Esophagus muscularis mucosa (tissue), 4 donors: ENCODE data around the gene NCAPH2. TPM values are rescaled to one million over a fixed set of nuclear protein-coding genes. Genes with fewer than 3 reads are reported as not detected.

ENCODE experiments used
- DNase-seq: peaks from one replicate; pipeline ENCODE4 v3.0.0-alpha.2; 2017; ENCODE audit errors: extremely low spot score
- H3K27ac ChIP-seq, 4 donors: fragments of 200-600 bp; sonication (generic); replicated peaks in 1 of 4; 1 replicate in 3 of 4; 2 replicates in 1 of 4; pipeline ENCODE4 v1.5.1; 2016 to 2019; ENCODE audit warnings: mild to moderate bottlenecking in 1 of 4
- H3K27me3 ChIP-seq, 4 donors: fragments of 200-600 bp; sonication (generic); one replicate each; pipeline versions ENCODE4 v1.5.1 to v1.6.0; 2016 to 2019
- H3K36me3 ChIP-seq, 4 donors: fragments of 200-600 bp; sonication (generic); one replicate each; pipeline ENCODE4 v1.5.1; 2016 to 2019
- H3K4me1 ChIP-seq, 4 donors: fragments of 200-600 bp; sonication (generic); one replicate each; pipeline ENCODE4 v1.5.1; 2016 to 2019
- H3K4me3 ChIP-seq, 4 donors: fragments of 200-600 bp; sonication (generic); 1 replicate in 2 of 4; 2 replicates in 2 of 4; pipeline ENCODE4 v1.5.1; 2016 to 2019; ENCODE audit warnings: mild to moderate bottlenecking in 4 of 4, moderate library complexity in 1 of 4
- H3K9me3 ChIP-seq, 4 donors: fragments of 200-600 bp; sonication (generic); 1 replicate in 3 of 4; 2 replicates in 1 of 4; pipeline ENCODE4 v1.5.1; 2016 to 2019
- CTCF ChIP-seq, 3 experiments: fragments of 200-600 bp in 2 of 3; fragments of 450-650 bp in 1 of 3; sonication (generic) in 2 of 3; IDR thresholded peaks; one replicate each; pipeline ENCODE4 v1.5.1; 2017 to 2019; ENCODE audit warnings: antibody characterized with exemption in 3 of 3, mild to moderate bottlenecking in 2 of 3, moderate library complexity in 1 of 3
- EP300 ChIP-seq: sonication (generic); formaldehyde crosslinking; IDR thresholded peaks from one replicate; pipeline ENCODE4 v1.6.1; 2017; ENCODE audit warnings: antibody characterized with exemption
- POLR2A ChIP-seq: fragments of 450-650 bp; IDR thresholded peaks from one replicate; pipeline ENCODE4 v1.6.1; 2017; ENCODE audit warnings: antibody characterized with exemption, moderate library complexity, mild to moderate bottlenecking, low read depth
- POLR2AphosphoS5 ChIP-seq, 2 donors: sonication (generic); formaldehyde crosslinking; IDR thresholded peaks; one replicate each; pipeline ENCODE4 v1.6.1; 2017; ENCODE audit warnings: antibody characterized with exemption in 2 of 2
- WGBS: methylation state at CpG from one replicate; pipeline ENCODE4 v1.1.5; 2018; 5-methylcytosine and 5-hydroxymethylcytosine counted together
- intact Hi-C: fragments of 100-400 bp; cut with DNase I; formaldehyde crosslinking; loops from one replicate; pipeline ENCODE4 v1.15.1; 2023
- total RNA-seq, 4 donors: library from RNA; depleted of rRNA; stranded (reverse); fragments of >200 nt; gene quantifications; one replicate each; pipeline versions ENCODE4 v1.1.0 to v1.2.1, GENCODE V29; 2016

The NCAPH2 gene
- total RNA-seq, 4 donors from 2014 or later, result 30.3 to 44.6 (median 41.7) TPM

GRCh38 chr22:50563413-50564160 lies 55.6 kb downstream of the NCAPH2 start:
- WGBS, result 23% methylated on average over 16 of the region's 17 CpGs
- Histone ChIP-seq H3K27me3 (no peaks in the 10 kb centered on the region), H3K36me3 (peaks cover 4 to 12% (median 6%) of the 10 kb centered on the region in 4 donors), H3K4me1 (peaks cover 9 to 16% (median 15%) of the 10 kb centered on the region in 4 donors), H3K9me3 (no peaks in the 10 kb centered on the region), H3K4me3 (peak overlapping the region; percentile 57 to 62 (median 60)), H3K27ac (peak overlapping the region; percentile 64 to 65 (median 64))
- no peak for DNase-seq
- TF ChIP-seq CTCF (IDR thresholded peaks at IDR 0.05), result no peak
- TF ChIP-seq EP300, result no peak
- no peak for TF ChIP-seq POLR2A
- TF ChIP-seq POLR2AphosphoS5 (IDR thresholded peaks at IDR 0.05), result no peak
- intact Hi-C loops, result no loop called here

GRCh38 chr22:50564289-50564688 lies 56.3 kb downstream of the NCAPH2 start:
- Histone ChIP-seq H3K36me3 (peaks cover 7 to 19% (median 13%) of the 10 kb centered on the region in 4 donors), H3K27me3 (no peaks in the 10 kb centered on the region), H3K4me1 (peaks cover 9 to 16% (median 15%) of the 10 kb centered on the region in 4 donors), H3K27ac (no peak overlapping the region), H3K9me3 (no peaks in the 10 kb centered on the region), H3K4me3 (no peak overlapping the region)
- no peak for DNase-seq
- 93% methylated on average over 11 of the region's 11 CpGs for WGBS
- TF ChIP-seq CTCF (IDR thresholded peaks at IDR 0.05) (no peak), POLR2A (no peak), POLR2AphosphoS5 (IDR thresholded peaks at IDR 0.05) (no peak), EP300 (no peak)
- intact Hi-C loops, result no loop called here

- Histone ChIP-seq H3K4me1 (peaks cover 11 to 16% (median 13%) of the 10 kb centered on the region in 4 donors), H3K36me3 (peaks cover 14 to 53% (median 42%) of the 10 kb centered on the region in 4 donors), H3K27ac (no peak overlapping the region), H3K4me3 (no peak overlapping the region), H3K27me3 (no peaks in the 10 kb centered on the region), H3K9me3 (no peaks in the 10 kb centered on the region)
- TF ChIP-seq POLR2AphosphoS5 (IDR thresholded peaks at IDR 0.05) (no peak), CTCF (IDR thresholded peaks at IDR 0.05) (no peak), EP300 (no peak), POLR2A (no peak)
- intact Hi-C loops, result loop anchor here (5.0 kb wide), 1 partner anchor 60 kb away; the partner anchor contains the start of genes LMF2 and NCAPH2
- 93% methylated on average over 7 of the region's 7 CpGs for WGBS
- DNase-seq, result no peak
Observed at GRCh38 chr22:50567721-50568252, 59.8 kb downstream of the NCAPH2 start.

- intact Hi-C loops, result loop anchor here (5.0 kb wide), 1 partner anchor 61 kb away; the partner anchor contains the start of genes LMF2 and NCAPH2
- TF ChIP-seq CTCF (IDR thresholded peaks at IDR 0.05) (no peak), POLR2AphosphoS5 (IDR thresholded peaks at IDR 0.05) (no peak), POLR2A (no peak), EP300 (no peak)
- Histone ChIP-seq H3K9me3 (no peaks in the 10 kb centered on the region), H3K4me3 (no peak overlapping the region), H3K36me3 (peaks cover 14 to 61% (median 50%) of the 10 kb centered on the region in 4 donors), H3K27me3 (no peaks in the 10 kb centered on the region), H3K4me1 (peaks cover 5 to 10% (median 7%) of the 10 kb centered on the region in 4 donors), H3K27ac (no peak overlapping the region)
- WGBS, result 83% methylated on average over 7 of the region's 7 CpGs
- no peak for DNase-seq
Observed at GRCh38 chr22:50568626-50569025, 60.6 kb downstream of the NCAPH2 start.
